CD4-positive, alpha-beta T cell treated with Interleukin-4 for 4 hours (primary cell): ENCODE measurements around the gene PPDPF.
"Not testable (repeated sequence)": the region's sequence is repeated elsewhere in the genome, so short reads cannot be mapped to it uniquely, and the experiment has no call there.

Experiments
- DNase-seq: peaks from one replicate; pipeline ENCODE4 v3.0.0-alpha.2; 2020

The PPDPF gene

DNA sequence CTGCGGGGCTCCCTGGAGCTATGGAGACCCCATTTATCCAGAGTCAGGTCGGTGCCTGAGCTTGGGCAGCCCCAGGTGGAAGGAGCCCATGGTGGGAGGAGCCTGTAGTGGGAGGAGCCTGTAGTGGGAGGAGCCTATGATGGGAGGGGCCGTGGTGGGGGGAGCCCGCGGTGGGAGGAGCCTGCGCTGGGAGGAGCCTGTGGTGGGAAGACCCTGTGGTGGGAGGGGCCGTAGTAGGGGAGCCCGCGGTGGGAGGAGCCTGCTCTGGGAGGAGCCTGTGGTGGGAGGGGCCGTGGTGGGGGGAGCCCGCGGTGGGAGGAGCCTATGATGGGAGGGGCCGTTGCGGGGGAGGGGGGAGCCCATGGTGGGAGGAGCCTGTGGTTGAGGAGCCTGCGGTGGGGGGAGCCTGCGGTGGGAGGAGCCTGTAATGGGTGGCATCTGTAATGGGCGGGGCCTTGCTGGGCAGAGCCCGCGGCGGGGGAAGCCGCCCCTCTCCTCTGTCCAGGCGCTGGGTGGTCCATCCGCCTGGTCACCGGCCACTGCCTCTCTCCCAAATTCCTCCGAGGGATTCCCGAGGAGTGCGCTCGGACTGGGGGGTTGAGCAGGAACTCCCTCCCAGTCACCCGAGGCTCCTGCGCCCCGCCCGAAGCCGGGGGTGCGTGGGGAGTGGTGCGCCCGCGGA lies 32.8 kb downstream of the PPDPF start:
- peak; percentile 80 for DNase-seq

DNA sequence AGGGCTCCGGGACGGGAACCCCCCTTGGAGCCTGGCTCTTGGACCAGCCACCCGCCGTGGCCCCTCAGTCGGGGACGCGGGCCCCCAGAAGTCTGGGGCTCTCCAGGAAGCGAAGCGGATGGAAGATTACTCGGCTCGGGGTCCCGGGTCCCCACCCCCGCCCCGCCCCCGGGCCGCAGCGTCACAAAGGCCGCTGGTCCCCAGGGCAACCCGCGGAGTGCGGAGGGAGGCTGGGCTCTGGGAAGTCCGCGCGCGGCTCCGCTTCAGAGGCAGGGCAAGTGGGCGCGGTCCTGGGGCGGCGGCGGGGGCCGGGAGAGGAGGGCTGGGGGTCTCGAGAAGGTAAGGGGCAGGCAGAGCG lies 33.3 kb downstream of the PPDPF start, which contains the start of gene FNDC11:
TSS of gene FNDC11 (plus strand) at position 227 of the 358 bp plus-strand sequence. CDS start 1,505 bp downstream, outside the sequence.
- peak; percentile 19 for DNase-seq

DNA sequence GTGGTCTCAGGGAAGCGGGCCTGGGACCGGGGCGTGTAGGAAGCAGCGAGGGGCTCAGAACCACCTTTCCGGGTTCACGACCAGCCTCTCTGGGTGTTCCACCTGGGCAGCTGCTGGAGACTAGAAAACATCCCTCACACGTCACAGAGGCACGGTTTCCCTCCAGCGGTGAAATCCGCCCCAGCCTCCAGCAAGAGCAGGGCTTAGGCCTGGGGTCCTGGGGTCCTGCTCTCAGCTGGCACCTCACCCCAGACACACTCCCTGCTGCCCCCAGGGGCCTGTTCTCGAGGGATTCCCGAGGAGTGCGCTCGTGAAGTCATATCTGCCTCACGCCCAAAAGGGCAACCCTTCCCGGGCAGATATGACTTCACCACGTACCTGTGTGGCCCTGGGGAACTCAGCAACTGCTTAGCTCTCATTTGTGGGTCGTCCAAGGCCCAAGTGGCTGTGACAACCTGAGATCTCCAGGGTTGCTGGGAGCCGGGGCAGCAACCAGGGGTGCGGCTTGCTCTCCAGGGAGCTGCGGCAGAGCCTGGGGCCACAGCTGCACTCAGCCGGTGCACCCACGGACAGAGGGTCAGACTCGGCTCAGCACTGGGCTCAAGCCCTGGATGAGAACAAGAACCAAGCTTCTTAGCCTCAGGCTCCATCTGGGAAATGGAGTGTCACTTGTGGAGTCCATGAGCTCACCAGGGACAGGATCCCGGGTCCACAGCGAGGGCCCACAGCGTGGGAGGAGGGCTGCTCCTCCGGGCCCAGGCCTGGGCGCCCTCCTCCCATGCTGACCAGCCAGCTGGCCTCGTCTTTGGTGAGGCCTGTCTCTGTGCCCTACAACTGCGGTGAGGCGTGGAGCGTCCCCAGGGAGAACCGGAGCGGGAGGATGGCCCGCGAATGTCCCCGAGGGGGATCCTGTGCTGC lies 34.1 kb downstream of the PPDPF start:
- no peak for DNase-seq

DNA sequence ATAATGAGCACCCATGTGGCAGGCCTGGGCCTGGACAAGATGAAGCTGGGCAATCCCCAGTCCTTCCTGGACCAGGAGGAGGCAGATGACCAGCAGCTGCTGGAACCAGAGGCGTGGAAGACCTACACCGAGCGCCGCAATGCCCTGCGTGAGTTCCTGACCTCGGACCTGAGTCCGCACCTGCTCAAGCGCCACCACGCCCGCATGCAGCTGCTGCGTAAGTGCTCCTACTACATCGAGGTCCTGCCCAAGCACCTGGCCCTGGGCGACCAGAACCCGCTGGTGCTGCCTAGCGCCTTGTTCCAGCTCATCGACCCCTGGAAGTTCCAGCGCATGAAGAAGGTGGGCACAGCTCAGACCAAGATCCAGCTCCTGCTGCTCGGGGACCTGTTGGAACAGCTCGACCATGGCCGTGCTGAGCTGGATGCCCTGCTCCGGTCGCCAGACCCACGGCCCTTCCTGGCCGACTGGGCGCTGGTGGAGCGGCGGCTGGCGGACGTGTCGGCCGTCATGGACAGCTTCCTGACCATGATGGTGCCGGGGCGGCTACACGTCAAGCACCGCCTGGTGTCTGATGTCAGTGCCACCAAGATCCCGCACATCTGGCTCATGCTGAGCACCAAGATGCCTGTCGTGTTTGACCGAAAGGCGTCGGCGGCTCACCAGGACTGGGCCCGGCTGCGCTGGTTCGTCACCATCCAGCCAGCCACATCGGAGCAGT lies 35.3 kb downstream of the PPDPF start:
- DNase-seq, result no peak

DNA sequence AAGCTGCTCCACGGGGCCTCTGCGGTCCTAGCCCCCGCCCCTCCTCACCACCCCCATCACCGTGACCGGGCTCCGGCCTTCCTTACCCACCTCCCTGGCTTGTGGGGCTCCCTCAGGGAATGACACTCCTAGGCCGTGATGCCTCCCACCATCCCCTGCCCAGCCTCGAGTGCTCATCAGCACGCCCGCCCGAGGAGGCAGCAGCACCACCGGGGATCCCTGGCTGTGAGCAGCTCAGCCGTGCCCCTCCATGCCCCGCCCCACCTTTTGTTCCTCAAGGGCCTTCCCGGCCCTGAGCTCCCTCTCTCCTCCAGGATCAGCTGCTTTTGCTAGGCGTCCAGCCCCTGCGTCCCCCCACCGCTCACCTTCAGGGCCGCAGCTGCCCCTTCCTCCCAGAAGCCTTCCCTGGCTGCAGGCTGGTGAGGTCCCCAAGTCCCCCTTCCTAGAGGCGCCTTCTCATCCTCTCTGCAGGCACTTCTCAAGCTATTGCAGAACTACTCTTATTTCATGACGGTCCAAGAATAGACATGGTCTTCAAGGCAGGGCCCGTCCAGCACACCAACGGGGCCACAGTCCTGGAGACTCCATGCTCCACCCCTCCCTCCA lies 36.4 kb downstream of the PPDPF start:
- no peak for DNase-seq

DNA sequence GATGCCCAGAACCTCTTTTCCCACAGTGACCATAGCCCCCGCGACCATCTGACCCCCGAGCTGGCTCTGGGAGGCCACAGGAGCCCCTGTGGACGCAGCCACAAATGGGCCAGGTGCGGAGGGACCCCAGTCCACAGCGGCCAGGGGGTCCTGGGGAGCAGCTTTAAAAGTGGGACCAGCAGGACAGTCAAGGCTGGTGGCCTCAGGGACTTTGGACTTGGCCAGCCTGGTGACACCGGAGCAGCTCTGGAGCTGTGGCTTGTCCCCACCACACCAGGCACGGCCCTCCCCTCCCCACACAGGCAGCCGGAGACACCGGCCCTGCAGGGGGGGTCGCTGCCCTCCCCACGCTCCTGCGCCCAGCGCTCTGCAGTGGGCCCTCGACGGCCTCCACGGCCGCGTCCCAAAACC lies 36.9 kb downstream of the PPDPF start:
- DNase-seq, result no peak

DNA sequence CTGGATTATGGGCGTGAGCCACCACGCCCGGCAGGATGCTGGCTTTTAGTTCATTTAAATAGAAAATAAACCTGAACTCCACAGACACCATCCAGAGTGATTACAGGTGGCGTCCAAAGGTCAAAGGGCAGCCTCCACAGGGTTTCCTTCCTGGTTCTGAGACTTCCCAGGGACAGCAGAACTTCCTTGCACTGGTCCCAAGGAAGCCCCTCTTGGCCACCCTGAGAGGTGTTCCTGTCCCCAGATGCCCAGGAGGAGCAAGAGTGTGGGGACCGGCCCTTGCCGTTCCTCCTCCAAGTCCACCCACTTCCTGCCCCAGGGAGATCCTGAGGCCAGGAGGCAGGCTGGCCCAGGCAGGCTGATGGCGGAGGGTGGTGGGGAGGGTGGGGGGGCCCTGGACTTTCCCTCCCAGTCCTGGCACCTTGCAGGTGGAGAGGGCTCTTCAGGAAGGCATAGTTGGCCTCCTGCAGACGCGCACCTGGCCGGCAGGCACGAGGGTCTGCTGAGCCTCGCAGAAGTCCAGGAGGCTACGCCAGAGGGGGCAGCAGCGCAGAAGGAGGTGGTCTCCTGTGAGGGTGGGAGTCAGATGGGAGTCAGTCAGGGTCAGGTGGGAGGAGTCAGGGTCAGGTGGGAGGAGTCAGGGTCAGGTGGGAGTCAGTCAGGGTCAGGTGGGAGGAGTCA lies 38.4 kb downstream of the PPDPF start:
- DNase-seq, result no peak

DNA sequence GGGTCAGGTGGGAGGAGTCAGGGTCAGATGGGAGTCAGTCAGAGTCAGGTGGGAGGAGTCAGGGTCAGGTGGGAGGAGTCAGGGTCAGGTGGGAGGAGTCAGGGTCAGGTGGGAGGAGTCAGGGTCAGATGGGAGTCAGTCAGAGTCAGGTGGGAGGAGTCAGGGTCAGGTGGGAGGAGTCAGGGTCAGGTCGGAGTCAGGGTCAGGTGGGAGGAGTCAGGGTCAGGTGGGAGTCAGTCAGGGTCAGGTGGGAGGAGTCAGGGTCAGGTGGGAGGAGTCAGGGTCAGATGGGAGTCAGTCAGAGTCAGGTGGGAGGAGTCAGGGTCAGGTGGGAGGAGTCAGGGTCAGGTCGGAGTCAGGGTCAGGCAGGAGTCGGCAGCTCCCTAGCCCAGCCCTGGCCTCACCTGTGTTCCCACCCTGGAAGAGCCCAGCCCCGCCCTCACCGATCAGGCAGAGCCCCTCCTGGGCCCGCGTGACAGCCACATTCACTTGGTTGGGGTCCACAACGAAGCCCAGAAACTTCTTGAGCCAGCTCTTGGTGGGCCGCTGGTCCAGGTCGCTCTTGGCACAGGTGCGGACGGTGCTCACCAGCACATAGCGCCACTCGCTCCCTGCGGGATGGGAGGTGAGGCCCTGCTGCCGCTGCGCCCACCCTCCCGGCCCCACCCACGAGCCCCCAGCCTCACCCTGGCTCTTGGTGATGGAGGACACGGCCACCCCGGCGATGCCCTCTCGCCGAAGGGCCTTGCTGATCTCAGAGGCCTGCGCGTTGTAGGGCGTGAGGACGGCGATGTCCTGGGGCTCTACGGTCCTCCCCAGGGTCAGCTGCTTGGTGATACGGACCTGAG lies 39.1 kb downstream of the PPDPF start:
- not testable (repeated sequence) for DNase-seq

DNA sequence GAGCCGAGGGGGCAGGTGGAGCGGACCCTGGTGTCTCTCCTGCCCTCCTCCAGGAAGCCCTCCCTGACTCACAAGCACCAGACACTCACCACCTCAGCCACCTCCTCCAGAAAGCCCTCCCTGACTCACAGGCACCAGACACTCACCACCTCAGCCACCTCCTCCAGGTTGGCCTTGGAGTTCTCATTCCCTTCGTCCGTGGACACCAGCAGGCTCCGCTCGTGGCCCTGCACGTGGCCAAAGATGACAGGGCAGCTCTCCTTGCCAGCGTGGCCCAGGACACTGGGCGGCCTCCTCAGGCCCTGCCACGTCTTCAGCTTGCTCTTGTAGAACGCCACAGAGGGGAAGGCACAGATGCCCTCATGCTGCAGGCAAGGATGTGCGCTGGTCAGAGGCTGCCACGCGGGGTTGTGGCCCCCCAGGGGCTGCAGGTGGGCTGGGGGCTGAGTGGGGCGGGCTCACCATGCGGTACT lies 39.8 kb downstream of the PPDPF start:
- no peak for DNase-seq

DNA sequence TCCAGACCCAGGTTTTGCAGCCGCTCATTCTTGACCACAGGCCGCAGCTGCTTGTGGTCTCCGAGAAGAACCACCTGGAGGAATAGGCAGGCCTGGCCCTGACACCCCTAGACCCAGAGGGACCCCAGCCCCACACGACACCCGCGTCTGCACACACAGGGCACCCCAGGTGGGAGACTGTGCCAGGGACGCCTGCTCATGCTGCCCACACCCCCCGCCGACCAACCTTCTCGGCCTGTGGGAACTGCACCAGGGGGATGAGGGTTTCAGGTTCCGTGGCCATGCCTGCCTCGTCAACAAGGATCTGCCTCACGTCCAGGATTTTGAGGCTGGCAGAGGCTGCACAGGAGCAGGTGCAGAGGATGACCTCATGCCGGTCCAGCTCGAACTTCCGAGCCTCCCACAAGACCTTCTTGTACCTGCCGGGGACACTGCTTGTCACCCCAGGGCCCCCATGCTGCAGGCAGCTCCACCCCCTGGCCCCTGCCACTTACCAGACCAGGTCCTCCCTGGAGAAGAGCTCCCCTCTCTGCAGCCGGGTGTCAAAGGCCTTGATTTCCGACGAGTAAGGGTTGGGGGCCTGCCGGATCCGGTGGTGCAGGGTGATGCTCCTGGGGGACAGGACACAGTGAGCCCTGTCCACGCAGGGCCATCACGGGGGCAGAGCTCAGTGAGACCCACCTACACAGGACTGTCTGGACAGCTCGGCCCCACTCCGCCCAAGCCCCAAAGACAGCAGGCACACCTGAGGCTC lies 40.5 kb downstream of the PPDPF start:
- no peak for DNase-seq

DNA sequence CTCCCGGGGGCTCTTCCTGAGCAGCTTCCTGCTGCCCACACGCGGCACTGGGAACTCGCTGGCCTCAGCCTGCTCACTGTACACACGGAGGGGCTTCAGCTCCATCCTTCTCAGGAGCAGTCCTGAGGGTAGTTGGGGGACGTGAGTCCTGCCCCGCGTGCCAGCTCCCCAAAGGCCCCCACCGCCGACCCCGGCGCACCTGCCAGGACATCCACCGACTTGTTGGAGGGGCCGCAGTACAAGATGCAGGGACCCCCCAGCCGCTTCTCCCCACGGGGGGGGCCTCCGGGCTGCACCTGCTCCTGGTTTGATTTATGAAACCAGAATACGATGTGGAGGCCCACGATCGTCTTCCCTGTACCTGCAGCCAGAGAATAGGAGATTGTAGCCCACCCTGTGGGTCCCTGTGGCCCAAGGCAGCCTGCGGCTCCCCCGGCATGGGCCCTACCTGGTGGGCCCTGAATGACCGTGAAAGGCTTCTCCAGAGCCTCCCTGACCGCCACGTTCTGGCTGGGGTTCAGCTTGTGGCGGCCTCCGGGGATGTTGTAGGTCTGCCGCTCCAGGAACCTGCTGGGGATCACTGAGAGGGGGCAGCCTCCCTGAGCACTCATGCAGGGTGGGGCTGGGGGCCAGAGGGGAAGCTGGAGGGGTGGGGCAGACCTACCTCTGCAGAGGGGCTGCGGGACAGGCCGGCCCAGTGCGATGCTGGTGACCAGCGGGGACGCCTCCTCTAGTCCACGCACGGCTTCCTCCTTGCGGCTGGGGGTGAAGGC lies 41.2 kb downstream of the PPDPF start:
- DNase-seq, result no peak

DNA sequence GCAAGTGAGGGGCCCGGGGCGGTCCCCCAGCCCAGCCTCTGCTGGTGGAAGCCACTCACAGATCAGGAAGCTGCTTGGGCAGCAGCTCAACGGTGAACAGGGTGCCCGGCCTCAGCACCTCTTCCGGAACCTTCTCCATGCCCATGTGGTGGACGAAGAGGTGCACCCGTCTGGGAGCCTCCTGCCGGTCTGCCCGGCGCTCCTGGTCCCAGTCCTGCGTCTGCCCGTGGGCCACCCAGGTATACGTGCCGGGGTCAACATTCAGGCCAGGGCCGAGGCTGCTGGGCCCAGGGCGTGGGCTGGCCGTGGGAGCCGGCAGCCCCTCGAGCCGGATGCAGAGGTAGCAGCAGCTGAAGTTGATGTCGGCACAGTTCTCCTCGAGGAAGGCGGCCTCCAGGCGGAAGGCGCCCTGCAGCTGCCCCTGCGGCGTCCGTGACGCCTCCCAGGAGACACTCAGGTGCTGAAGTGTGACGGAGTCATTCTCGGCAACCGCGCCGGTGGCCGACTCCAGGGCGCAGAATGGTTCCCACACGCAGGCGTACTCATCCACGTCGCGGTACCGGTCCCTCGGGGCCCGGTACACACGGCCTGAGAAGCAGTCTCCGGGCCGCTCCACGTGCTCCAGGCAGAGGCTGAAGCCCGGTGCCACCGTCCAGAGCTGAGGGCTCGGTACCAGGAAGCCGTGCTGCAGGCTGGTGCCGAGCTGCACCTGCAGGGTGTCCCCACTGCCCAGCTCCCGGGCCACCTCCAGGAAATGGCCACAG lies 42.1 kb downstream of the PPDPF start:
- DNase-seq, result no peak

DNA sequence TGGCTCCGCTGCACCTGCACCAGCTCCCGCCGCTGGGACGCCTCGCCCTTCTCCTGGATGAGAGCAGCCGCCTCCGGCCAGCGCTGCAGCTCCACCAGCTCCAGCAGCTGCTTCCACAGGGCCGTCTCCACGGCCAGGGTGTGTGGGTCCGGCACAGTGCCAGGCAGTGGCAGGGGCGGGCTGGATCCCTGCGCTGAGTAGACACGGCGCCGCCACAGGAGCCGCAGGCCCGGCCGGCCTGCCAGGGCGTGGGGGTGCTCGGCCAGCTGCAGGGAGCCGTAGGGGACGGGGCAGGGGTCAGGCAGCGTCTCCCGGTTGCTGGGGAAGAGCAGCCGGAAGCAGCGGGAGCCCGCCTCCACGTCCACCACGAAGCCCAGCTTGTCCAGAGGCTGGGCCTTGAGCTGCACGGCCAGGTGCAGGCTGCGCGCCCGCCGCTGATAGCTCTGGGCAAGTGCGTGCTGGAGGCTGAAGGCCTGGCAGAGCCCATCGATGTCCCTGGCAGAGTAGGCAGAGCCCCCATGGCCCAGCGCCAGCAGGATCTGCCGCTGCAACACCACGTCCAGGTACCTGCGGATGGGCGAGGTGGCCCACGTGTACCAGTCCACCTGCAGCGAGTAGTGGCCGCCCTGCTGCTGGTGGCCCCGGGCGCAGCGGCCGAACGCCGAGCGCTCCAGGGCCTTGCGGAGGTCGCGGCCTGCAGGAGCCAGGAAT lies 42.8 kb downstream of the PPDPF start:
- DNase-seq, result no peak

DNA sequence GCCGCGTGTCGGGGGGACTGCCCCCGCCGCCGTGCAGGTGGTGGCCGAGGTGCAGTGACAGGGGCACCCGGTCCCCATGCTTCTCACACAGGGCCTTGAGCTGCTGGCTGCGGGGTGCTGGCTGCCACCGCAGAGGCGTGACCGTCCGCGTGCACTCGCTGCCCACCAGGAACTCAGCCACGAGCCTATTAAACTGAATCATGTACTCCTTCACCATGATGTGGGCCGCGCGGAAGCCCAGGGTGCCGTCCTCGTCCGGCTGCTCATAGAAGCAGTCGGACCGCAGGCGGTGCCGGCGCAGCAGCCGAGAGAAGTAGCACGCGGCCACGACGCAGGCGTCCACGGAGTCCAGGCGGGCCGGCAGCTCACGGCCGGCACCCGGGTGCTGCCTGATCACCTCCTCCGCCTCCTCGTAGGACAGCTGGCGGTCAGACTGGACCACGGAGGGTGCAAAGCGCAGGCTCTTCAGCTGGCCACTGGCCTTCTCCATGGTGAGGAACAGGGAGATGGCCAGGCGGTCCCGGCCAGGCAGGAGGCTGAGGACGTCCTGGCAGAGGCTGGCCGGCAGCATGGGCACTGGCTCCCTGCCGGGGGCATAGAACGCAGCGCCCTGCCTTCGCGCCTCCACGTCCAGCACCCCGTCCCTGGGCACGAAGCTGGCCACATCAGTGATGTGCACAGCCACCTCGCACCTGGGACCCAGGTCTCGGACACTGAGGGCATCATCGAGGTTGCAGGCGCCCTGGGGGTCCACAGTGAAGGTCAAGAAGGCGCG lies 43.7 kb downstream of the PPDPF start:
- DNase-seq, result no peak

DNA sequence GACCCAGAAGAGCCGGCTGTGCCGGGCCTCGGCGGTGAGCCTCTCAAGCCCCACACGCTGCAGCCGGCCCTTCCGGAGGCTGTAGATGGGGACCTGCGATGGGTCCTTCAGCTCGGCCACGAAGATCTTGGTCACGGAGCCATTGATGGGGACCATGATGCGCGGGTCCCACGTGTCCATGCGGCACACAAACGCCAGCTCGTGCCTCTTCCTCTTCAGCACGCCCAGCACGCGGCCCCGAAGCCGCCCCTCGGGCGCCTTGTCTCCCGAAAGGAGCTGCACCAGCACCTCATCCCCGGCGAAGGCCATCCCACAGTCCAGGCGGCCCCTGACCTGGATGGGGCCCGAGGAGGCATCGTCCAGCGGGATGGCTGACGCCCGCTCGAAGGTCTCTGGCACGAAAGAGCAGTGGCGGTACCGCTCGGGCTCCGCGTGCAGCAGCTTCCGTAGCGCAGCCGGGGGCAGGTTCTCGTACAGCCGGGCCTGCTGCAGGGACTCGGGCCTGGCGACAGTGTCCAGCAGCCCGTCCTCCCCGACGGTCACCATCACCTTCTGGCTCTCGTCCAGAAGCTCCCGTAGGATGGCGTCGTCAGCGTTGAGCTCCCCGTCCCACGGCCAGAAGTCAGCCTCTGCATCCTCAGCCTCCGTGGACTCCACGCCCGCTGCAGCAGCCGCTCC lies 44.6 kb downstream of the PPDPF start:
- DNase-seq, result no peak

DNA sequence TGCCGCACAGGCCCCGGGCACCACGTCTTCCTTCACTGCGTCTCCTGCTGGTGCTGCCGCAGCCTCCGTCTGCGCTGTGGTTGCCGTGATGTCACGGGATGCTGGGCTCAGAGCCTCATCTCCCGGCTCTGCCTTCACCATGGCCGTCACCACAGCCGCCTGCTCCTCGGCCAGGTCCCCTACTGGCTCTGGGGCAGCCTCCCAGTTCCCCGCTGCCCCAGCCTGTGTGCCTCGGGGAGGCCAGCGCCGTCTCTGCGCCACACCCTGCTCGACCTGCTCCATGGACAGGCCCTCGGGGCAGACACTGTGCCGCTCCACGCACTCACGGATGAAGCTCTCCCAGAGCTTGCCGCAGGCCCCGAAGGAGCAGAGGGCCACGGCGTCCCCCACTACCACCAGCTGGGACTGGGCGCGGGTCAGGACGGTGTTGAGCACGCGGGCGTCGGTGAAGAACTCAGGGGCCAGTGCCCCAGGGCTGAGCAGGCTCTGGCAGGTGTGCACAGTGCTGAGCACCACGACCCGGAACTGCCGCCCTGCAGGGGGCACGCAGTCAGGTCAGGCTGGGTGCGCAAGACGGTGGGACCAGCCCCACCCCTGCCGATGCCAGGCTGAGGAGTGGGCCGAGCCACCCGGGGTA lies 45.3 kb downstream of the PPDPF start:
- no peak for DNase-seq
